Measurements from ENCODE around the gene CNTNAP1.

DNA sequence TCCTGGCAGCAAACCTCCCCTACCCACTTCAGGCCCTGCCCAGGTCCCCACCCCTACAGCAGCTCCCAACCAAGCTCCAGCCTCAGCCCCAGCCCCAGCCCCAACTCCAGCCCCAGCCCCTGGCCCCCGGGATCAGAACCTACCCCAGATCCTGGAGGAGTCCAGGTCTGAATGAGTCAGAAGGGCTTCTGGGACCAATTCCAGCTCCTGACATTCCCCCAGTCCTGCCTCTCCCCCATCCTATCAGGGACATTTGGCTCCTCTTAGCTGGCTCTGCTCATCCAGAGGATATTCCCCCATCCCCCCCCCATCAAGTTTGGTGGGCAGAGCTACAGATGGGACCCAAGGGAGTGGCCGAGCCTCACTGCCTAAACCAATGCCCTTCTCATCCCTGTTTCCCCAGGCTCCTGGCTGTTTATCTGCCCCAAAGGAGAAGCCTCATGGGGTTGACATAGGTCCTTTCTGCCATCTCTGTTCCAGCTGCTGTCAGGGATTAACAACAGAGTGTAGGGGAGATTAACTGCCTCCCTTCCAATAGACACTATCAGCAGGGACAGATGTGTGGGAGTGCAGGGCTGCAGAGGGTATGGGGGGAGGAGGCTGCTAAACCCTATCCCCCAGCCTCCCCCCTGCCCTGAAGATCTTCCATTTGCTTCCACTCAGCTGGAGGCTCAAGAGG is 16.5 kb downstream of the CNTNAP1 start:
- TF ChIP-seq CTCF (IDR thresholded peaks at IDR 0.05; ENCODE audit: low read depth, low read length) (no peak), POLR2A (IDR thresholded peaks at IDR 0.05; ENCODE audit: extremely low read depth, insufficient read length) (no peak), MYC (IDR thresholded peaks at IDR 0.05; ENCODE audit: low read depth, low read length) (no peak)

Measured in NB4 (cell line).